Ovary (tissue), 3 donors: ENCODE results near the gene SDK1.

Experiments
- CTCF ChIP-seq, 3 donors: fragments of 450-650 bp in 2 of 3; fragments of 200-600 bp in 1 of 3; IDR thresholded peaks; one replicate each; pipeline versions ENCODE4 v1.5.1 to v1.8.0; 2016 to 2022; ENCODE audit warnings: antibody characterized with exemption in 3 of 3, mild to moderate bottlenecking in 1 of 3
- EP300 ChIP-seq: sonication (generic); formaldehyde crosslinking; IDR thresholded peaks from one replicate; pipeline ENCODE4 v1.6.1; 2017; ENCODE audit warnings: antibody characterized with exemption
- POLR2A ChIP-seq: fragments of 450-650 bp; IDR thresholded peaks from one replicate; pipeline ENCODE4 v1.6.1; 2017; ENCODE audit warnings: antibody characterized with exemption, mild to moderate bottlenecking, moderate library complexity
- donor health status: DM: no; HTN: no; CAD: no.

GRCh38 chr7:4227105-4228010 lies 926.3 kb downstream of the SDK1 start:
- no peak for TF ChIP-seq CTCF (IDR thresholded peaks at IDR 0.05)
- no peak for TF ChIP-seq POLR2A
- TF ChIP-seq EP300, result no peak
